ENCODE data around the gene GID8. TPM values are rescaled to one million over a fixed set of nuclear protein-coding genes. Genes with fewer than 3 reads are reported as not detected.

GID8 gene
- polyA plus RNA-seq, 1 of the 3 experiments (the other 2 are of a cell fraction): 18.1 TPM

GRCh38 chr20:62950741-62951140, 12.8 kb downstream of the GID8 start:
- Histone ChIP-seq H3K4me2 (no peak overlapping the region), H3F3A (replicated peaks; ENCODE audit: insufficient read depth) (no peaks in the 10 kb centered on the region), H3K36me3 (replicated peaks in 1 of 2; ENCODE audit: control insufficient read depth in 1 of 2, insufficient read depth in 2 of 2, low read length in 1 of 2) (peaks cover 21 to 42% of the 10 kb centered on the region in 2 experiments), H3K9me2 (no peaks in the 10 kb centered on the region), H3K27me3 (ENCODE audit: insufficient read depth) (no peaks in the 10 kb centered on the region), H3K27ac (ENCODE audit: low read depth in 2 of 2, low read length in 1 of 2) (no peak overlapping the region), H3K9me3 (no peaks in the 10 kb centered on the region), H3K4me3 (ENCODE audit: low read depth in 2 of 2, low read length in 1 of 2) (no peak overlapping the region), H3K9ac (no peak overlapping the region), H3K79me2 (ENCODE audit: insufficient read depth) (no peaks in the 10 kb centered on the region), H4K20me1 (ENCODE audit: insufficient read depth) (no peaks in the 10 kb centered on the region), H3K4me1 (ENCODE audit: control insufficient read depth in 1 of 2, insufficient read depth in 2 of 2, low read depth in 1 of 2, low read length in 1 of 2) (peaks cover 0 to 16% of the 10 kb centered on the region in 2 experiments; a peak in 2 of 4 replicates), H2AFZ (ENCODE audit: low read depth) (no peak overlapping the region)
- 94% methylated on average over 8 of the region's 8 CpGs for WGBS (ENCODE audit: low lambda C conversion rate)
- TF ChIP-seq ZBTB33 (IDR thresholded peaks at IDR 0.05; ENCODE audit: borderline replicate concordance, low read depth) (no peak), RFX5 (IDR thresholded peaks at IDR 0.05; ENCODE audit: low read length) (no peak)
- no peak for DNase-seq
- CTCF ChIA-PET: interaction anchor here (1.8 to 2.1 kb wide), 2 partner anchors 22 to 50 kb away, joined by 6 to 9 read pairs; no protein-coding TSS in a partner anchor
- POLR2A ChIA-PET: no interaction called here

GRCh38 chr20:62951143-62951895, 13.4 kb downstream of the GID8 start:
- Histone ChIP-seq H3F3A (replicated peaks; ENCODE audit: insufficient read depth) (no peaks in the 10 kb centered on the region), H3K9ac (no peak overlapping the region), H3K36me3 (replicated peaks in 1 of 2; ENCODE audit: control insufficient read depth in 1 of 2, insufficient read depth in 2 of 2, low read length in 1 of 2) (peaks cover 18 to 36% of the 10 kb centered on the region in 2 experiments), H3K4me2 (no peak overlapping the region), H3K9me3 (no peaks in the 10 kb centered on the region), H3K4me1 (ENCODE audit: control insufficient read depth in 1 of 2, insufficient read depth in 2 of 2, low read depth in 1 of 2, low read length in 1 of 2) (peaks cover 0 to 16% of the 10 kb centered on the region in 2 experiments; a peak in 2 of 4 replicates), H3K9me2 (no peaks in the 10 kb centered on the region), H2AFZ (ENCODE audit: low read depth) (no peak overlapping the region), H3K27ac (ENCODE audit: low read depth in 2 of 2, low read length in 1 of 2) (no peak overlapping the region), H4K20me1 (ENCODE audit: insufficient read depth) (no peaks in the 10 kb centered on the region), H3K4me3 (ENCODE audit: low read depth in 2 of 2, low read length in 1 of 2) (no peak overlapping the region), H3K27me3 (ENCODE audit: insufficient read depth) (no peaks in the 10 kb centered on the region), H3K79me2 (ENCODE audit: insufficient read depth) (no peaks in the 10 kb centered on the region)
- TF ChIP-seq FOXJ3 (CRISPR knock-in tag; IDR thresholded peaks at IDR 0.05) (no peak), RAD21 (IDR thresholded peaks at IDR 0.05; ENCODE audit: low read length) (no peak), SIN3A (IDR thresholded peaks at IDR 0.05; ENCODE audit: borderline replicate concordance, low read depth, low read length) (no peak), YY1 (IDR thresholded peaks at IDR 0.05; ENCODE audit: low read depth) (no peak), TCF12 (IDR thresholded peaks at IDR 0.05) (no peak), MAX (IDR thresholded peaks at IDR 0.05; ENCODE audit: low read depth) (no peak), USF2 (IDR thresholded peaks at IDR 0.05; ENCODE audit: borderline replicate concordance, low read depth, low read length) (no peak), PBX3 (IDR thresholded peaks at IDR 0.05) (no peak), EZH2phosphoT487 (IDR thresholded peaks at IDR 0.05; ENCODE audit: borderline replicate concordance, low read depth) (no peak), CHD2 (IDR thresholded peaks at IDR 0.05; ENCODE audit: low read length, partially characterized antibody) (no peak), NRF1 (IDR thresholded peaks at IDR 0.05; ENCODE audit: low read depth, low read length) (no peak), RFX5 (IDR thresholded peaks at IDR 0.05; ENCODE audit: low read length) (no peak), USF1 (IDR thresholded peaks at IDR 0.05; ENCODE audit: borderline replicate concordance, low read depth) (no peak), POLR2AphosphoS5 (IDR thresholded peaks at IDR 0.05; ENCODE audit: low read depth, low read length) (no peak), CTCF (IDR thresholded peaks at IDR 0.05) (no peak), SMC3 (IDR thresholded peaks at IDR 0.05; ENCODE audit: low read depth, low read length) (no peak), FOXM1 (IDR thresholded peaks at IDR 0.05; ENCODE audit: low read depth) (no peak), RCOR1 (IDR thresholded peaks at IDR 0.05; ENCODE audit: low read length) (no peak), NFIC (IDR thresholded peaks at IDR 0.05; ENCODE audit: borderline replicate concordance) (no peak), TEAD4 (IDR thresholded peaks at IDR 0.05; ENCODE audit: borderline replicate concordance, insufficient read depth) (no peak)
- DNase-seq: no peak
- POLR2A ChIA-PET: no interaction called here
- CTCF ChIA-PET: interaction anchor here (1.8 to 2.1 kb wide), 2 partner anchors 21 to 51 kb away, joined by 6 to 9 read pairs; no protein-coding TSS in a partner anchor
- 85% methylated on average over 9 of the region's 11 CpGs for WGBS (ENCODE audit: low lambda C conversion rate)

Measured in SK-N-SH (cell line).